22Rv1 (cell line): Measurements from ENCODE around the gene FUT6.

ENCODE experiments used
- CTCF ChIP-seq: fragments of 450-650 bp; IDR thresholded peaks from 2 replicates; pipeline ENCODE4 v1.5.1; 2017; ENCODE audit warnings: mild to moderate bottlenecking
- ZFX ChIP-seq: fragments of 450-650 bp; IDR thresholded peaks from 2 replicates; pipeline ENCODE4 v1.6.1; 2017; ENCODE audit warnings: antibody characterized with exemption, borderline replicate concordance

- TF ChIP-seq CTCF (no peak), ZFX (no peak)
These were observed 54.1 kb downstream of the FUT6 start for GRCh38 chr19:5785423-5785822.
